Thoracic aorta (tissue), 2 donors: Measurements from ENCODE around the gene EPHB6. TPM values are rescaled to one million over a fixed set of nuclear protein-coding genes. Genes with fewer than 3 reads are reported as not detected.

Source experiments
- ATAC-seq: fragments of 150-250 bp; one replicate; pipeline ENCODE4 v1.8.0; 2017; ENCODE audit warnings: low read depth; ENCODE audit not compliant: insufficient number of reproducible peaks, low FRiP score
- DNase-seq: peaks from one replicate; pipeline ENCODE4 v3.0.0-alpha.2; 2020; ENCODE audit warnings: low spot score
- H3K27ac ChIP-seq, 2 donors: fragments of 200-600 bp; sonication (generic); 1 replicate in 1 of 2; 2 replicates in 1 of 2; pipeline ENCODE4 v1.5.1; 2016; ENCODE audit warnings: mild to moderate bottlenecking in 2 of 2, moderate library complexity in 2 of 2
- H3K27me3 ChIP-seq: fragments of 200-600 bp; sonication (generic); replicated peaks from 2 replicates; pipeline ENCODE4 v1.6.0; 2016; ENCODE audit warnings: mild to moderate bottlenecking; ENCODE audit not compliant: insufficient read depth
- H3K36me3 ChIP-seq: fragments of 200-600 bp; sonication (generic); one replicate; pipeline ENCODE4 v1.5.1; 2016
- H3K4me1 ChIP-seq, 2 donors: fragments of 200-600 bp; sonication (generic); 1 replicate in 1 of 2; 2 replicates in 1 of 2; pipeline versions ENCODE4 v1.5.1 to v1.6.0; 2016; ENCODE audit warnings: low read depth in 2 of 2, mild to moderate bottlenecking in 1 of 2; ENCODE audit not compliant: control insufficient read depth in 1 of 2
- H3K4me3 ChIP-seq: fragments of 200-600 bp; sonication (generic); 2 replicates; pipeline ENCODE4 v1.5.1; 2016; ENCODE audit warnings: mild to moderate bottlenecking
- H3K9me3 ChIP-seq: fragments of 200-600 bp; sonication (generic); 2 replicates; pipeline ENCODE4 v1.5.1; 2016
- total RNA-seq, 2 donors: library from RNA; depleted of rRNA; stranded (reverse); fragments of >200 nt; gene quantifications; one replicate each; pipeline versions ENCODE4 v1.1.0 to v1.2.3, GENCODE V29; 2016
- TF ChIP-seq, protein P1 (sequence below): fragments of 200-600 bp; sonication (generic); IDR thresholded peaks from one replicate; pipeline ENCODE4 v1.5.1; 2019; ENCODE audit warnings: antibody characterized with exemption

The EPHB6 gene
- total RNA-seq, 2 donors from 2014 or later: 25.3 to 30.5 TPM

- Histone ChIP-seq H3K4me1 (no peaks in the 10 kb centered on the region), H3K27ac (no peak overlapping the region), H3K36me3 (no peaks in the 10 kb centered on the region), H3K27me3 (no peaks in the 10 kb centered on the region), H3K9me3 (no peaks in the 10 kb centered on the region), H3K4me3 (no peak overlapping the region)
- TF ChIP-seq, protein P1, sequence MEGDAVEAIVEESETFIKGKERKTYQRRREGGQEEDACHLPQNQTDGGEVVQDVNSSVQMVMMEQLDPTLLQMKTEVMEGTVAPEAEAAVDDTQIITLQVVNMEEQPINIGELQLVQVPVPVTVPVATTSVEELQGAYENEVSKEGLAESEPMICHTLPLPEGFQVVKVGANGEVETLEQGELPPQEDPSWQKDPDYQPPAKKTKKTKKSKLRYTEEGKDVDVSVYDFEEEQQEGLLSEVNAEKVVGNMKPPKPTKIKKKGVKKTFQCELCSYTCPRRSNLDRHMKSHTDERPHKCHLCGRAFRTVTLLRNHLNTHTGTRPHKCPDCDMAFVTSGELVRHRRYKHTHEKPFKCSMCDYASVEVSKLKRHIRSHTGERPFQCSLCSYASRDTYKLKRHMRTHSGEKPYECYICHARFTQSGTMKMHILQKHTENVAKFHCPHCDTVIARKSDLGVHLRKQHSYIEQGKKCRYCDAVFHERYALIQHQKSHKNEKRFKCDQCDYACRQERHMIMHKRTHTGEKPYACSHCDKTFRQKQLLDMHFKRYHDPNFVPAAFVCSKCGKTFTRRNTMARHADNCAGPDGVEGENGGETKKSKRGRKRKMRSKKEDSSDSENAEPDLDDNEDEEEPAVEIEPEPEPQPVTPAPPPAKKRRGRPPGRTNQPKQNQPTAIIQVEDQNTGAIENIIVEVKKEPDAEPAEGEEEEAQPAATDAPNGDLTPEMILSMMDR: no peak
- DNase-seq: no peak
- ATAC-seq: no peak
Observed at GRCh38 chr7:142891490-142892082, 36.7 kb downstream of the EPHB6 start.

- TF ChIP-seq, protein P1: no peak
- ATAC-seq (no peak), DNase-seq (no peak)
- Histone ChIP-seq H3K27me3 (no peaks in the 10 kb centered on the region), H3K9me3 (no peaks in the 10 kb centered on the region), H3K4me1 (no peaks in the 10 kb centered on the region), H3K27ac (no peak overlapping the region), H3K4me3 (no peak overlapping the region), H3K36me3 (no peaks in the 10 kb centered on the region)
Observed at GRCh38 chr7:142892951-142893350, 38.1 kb downstream of the EPHB6 start.

GRCh38 chr7:142894112-142894984 lies 39.5 kb downstream of the EPHB6 start:
- TF ChIP-seq, protein P1: no peak
- H3K4me3 ChIP-seq: no peak overlapping the region
- no peak overlapping the region for H3K27ac ChIP-seq
- DNase-seq: no peak
- no peaks in the 10 kb centered on the region for H3K36me3 ChIP-seq
- no peaks in the 10 kb centered on the region for H3K27me3 ChIP-seq
- no peak for ATAC-seq
- no peaks in the 10 kb centered on the region for H3K9me3 ChIP-seq
- H3K4me1 ChIP-seq: no peaks in the 10 kb centered on the region

- TF ChIP-seq, protein P1: no peak
- H3K36me3 ChIP-seq: no peaks in the 10 kb centered on the region
- no peaks in the 10 kb centered on the region for H3K4me1 ChIP-seq
- no peaks in the 10 kb centered on the region for H3K9me3 ChIP-seq
- no peak for ATAC-seq
- no peak overlapping the region for H3K4me3 ChIP-seq
- no peaks in the 10 kb centered on the region for H3K27me3 ChIP-seq
- H3K27ac ChIP-seq: no peak overlapping the region
- no peak for DNase-seq
Observed at GRCh38 chr7:142894985-142895593, 40.2 kb downstream of the EPHB6 start.

GRCh38 chr7:142896151-142896550 lies 41.3 kb downstream of the EPHB6 start:
- Histone ChIP-seq H3K9me3 (no peaks in the 10 kb centered on the region), H3K4me3 (no peak overlapping the region), H3K4me1 (no peaks in the 10 kb centered on the region), H3K27me3 (no peaks in the 10 kb centered on the region), H3K27ac (no peak overlapping the region), H3K36me3 (no peaks in the 10 kb centered on the region)
- no peak for ATAC-seq
- TF ChIP-seq, protein P1: no peak
- no peak for DNase-seq
